ENCODE data around the gene ARID1B.

Gene ARID1B

DNA sequence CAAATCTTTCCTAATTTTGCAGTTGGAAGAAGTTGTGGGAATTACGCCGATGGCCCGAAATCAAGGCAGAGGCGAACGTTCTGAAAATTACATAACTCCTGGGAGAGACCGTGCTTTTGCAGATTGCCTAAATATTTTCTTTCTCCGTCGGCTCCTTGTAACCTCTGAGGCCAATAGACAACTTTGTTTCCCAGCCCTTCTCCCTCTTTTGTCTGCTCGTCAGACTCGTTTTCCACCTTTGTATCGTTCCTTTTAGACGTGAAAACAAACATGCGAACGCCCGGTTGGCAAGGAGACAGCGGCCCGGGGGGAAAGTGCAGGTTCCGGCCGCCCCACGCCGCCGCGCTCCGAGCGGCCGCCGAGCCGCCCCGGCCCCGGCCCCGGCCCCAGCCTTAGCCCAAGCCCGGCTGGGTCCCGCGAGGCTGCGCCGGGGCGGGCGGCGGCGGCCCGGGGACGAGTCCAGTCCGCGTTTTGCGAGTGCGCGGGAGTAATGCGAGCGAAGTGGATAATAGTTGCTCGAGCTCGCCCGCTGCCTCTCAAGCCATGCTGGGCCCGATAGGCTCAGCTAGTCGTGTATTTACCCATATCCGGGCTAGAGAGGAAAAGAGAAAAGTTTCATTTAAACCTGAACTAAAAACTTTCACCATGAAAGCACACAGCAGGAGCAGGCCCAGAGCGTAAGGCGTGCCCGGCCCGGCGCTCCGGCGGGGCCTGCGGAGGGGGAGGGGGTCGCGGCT lies at the start of gene ARID1B:
Gene ARID1B (plus strand): TSS at position 539 of the 737 bp plus-strand sequence. CDS start 303 bp downstream, outside the sequence.
- peak within 1 kb of the TSS; percentile 75 for H3K4me3 ChIP-seq (ENCODE audit: low read depth, low read length)

GRCh38 chr6:156727715-156728385 lies 49.3 kb upstream of the ARID1B start:
- no peak overlapping the region for H3K4me3 ChIP-seq (ENCODE audit: low read depth, low read length)

GRCh38 chr6:156729248-156729647 lies 47.9 kb upstream of the ARID1B start:
- no peak overlapping the region for H3K4me3 ChIP-seq (ENCODE audit: low read depth, low read length)

DNA sequence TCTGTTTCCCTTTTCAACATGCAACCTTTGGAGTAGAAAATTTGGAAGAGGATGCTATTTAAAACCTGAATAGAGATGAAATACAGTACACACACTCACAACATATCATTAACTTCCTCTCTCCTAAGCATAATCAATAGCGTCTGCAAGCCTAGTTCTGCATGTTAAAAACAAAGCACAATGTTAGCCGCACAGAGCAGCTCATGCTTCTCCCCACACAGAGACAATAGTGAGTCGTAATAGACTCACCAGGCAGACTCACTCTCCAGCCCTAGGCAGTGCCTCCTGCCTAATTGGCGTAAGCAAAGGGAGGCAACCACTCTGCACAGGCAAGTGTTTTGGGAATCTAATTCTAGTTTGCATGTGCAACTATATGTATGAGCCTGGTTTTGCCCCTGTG lies 45.8 kb upstream of the ARID1B start:
- no peak overlapping the region for H3K4me3 ChIP-seq (ENCODE audit: low read depth, low read length)

- no peak overlapping the region for H3K4me3 ChIP-seq (ENCODE audit: low read depth, low read length)
Measured at GRCh38 chr6:156735751-156736150, 41.4 kb upstream of the ARID1B start.

DNA sequence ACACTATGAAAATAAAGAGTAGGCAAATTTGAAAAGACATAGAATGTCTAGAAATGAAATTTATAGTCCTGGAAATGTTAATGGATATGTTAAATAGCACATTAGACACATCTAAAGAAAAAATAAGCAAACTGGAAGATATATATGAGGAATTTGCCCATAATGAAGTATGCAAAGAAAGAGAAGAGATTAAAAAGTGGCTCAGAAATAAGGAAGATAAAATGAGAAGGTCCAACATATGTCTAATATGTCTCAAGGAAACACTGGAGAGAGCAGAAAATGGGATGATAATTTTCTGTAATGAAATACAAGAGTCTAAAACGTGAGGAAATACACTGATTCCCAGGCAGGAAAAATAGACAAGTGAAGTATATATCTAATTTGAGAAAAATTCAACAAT lies 36.6 kb upstream of the ARID1B start:
- no peak overlapping the region for H3K4me3 ChIP-seq (ENCODE audit: low read depth, low read length)

GRCh38 chr6:156741287-156742073 lies 35.7 kb upstream of the ARID1B start:
- no peak overlapping the region for H3K4me3 ChIP-seq (ENCODE audit: low read depth, low read length)

DNA sequence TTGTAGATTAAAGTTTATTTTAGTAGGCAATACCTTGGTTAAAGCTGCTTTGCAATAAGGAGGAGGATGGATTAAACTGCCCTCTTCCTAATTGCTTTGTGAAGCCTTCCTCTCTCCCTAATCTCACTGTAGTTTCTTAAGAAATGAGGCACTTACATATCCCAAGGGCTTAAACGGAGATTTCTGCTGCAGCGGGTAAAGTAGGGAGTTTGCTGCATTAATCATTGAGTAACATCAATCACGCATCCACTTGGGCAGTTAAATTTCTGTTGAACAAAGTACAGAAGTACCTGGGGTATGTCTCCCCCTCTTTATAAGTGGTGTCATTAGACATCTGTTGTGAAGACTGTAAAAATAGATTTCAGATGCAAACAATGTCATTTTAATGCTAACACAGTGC lies 29.5 kb upstream of the ARID1B start:
- H3K4me3 ChIP-seq (ENCODE audit: low read depth, low read length), result no peak overlapping the region

- H3K4me3 ChIP-seq (ENCODE audit: low read depth, low read length), result no peak overlapping the region
Measured at GRCh38 chr6:156748504-156748903, 28.7 kb upstream of the ARID1B start.

DNA sequence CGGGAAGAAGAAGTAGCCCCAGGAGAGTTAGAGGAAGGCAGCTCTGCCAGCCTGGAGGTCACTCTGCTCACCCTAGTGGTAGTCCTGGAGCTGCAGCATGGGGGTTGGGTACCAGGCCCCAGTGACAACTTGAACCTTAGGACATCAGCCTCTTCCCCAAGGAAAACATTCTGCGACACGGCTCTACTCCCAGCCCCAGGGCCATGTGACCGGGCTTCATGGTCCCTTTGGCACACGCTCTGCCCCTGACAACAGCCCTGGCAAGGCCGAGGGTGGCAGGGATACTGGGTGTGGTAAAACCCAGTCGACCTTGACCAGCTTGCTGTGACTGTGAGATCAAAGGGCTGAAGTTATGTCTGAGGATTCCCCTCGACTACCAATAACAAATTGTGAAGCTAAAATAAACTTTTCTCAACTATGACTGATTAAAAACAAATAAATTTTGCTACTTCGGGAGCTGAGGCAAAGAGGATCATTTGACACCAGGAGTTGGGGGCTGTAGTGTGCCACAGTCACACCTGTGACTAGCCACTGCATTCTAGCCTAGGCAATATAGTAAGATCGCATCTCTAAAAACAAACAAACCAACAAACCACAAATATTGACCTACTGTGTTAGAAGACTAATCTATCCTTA lies 24.4 kb upstream of the ARID1B start:
- no peak overlapping the region for H3K4me3 ChIP-seq (ENCODE audit: low read depth, low read length)

DNA sequence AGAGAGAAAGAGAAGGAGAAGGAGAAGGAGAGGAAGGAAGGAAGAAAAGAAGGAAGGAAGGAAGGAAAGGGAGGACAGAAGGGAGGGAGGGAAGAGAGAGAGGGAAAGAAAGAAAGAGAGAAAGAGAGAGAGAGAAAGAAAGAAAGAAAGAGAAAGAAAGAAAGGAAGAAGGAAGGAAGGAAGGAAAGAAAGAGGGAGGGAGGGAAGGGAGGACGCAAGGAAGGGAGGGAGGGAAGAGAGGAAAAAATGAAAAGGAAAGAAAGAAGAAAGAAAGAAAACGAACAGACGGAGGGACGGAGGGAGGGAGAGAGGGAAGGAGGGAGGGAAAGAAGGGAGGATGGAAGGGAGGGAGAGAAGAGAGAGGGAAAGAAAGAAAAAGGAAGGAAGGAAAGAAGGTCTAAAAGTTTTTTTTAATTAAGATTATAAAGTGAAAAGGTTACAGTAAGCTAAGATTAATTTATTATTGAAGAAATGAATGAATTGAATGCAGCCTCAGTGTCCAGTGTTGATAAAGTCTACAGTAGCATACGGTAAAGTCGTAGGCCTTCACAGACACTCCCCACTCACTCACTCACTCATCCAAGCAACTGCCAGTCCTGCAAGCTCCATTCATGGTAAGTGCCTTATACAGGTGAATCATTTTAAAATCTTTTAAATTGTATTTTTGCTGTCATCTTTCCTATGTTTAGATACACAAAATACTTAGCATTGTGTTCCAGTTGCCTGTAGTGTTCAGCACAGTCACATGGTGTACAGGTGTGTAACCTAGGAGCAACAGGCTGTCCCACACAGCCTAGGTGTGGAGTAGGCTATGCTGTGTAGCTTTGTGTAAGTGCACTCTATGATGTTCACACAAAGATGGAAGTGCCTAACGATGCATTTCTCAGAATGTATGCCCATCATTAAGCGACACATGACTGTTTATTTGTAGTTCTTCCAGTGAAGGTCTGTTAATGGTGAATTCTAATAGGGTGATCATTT lies 20.3 kb upstream of the ARID1B start:
- H3K4me3 ChIP-seq (ENCODE audit: low read depth, low read length), result no peak overlapping the region

DNA sequence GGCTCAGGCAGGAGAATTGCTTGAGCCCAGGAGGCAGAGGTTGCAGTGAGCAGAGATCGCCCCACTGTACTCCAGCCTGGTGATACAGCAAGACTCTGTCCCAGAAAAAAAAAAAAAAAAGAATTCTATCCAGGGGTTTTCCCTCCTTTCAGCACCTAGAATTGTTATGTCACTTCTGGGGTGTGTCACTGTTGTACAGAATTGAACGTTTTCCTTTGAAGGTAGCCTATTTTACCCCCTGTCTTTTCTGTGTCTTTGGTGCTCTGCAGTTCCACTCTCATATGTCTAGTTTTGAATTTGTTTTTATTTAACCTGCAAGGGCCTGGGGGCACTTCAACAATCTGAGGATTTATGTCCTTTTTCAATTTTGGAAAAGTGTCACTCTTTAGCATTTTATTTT lies 19.3 kb upstream of the ARID1B start:
- no peak overlapping the region for H3K4me3 ChIP-seq (ENCODE audit: low read depth, low read length)

GRCh38 chr6:156760377-156760776 lies 16.8 kb upstream of the ARID1B start:
- no peak overlapping the region for H3K4me3 ChIP-seq (ENCODE audit: low read depth, low read length)

GRCh38 chr6:156762547-156762946 lies 14.6 kb upstream of the ARID1B start:
- no peak overlapping the region for H3K4me3 ChIP-seq (ENCODE audit: low read depth, low read length)

GRCh38 chr6:156765117-156765516 lies 12.1 kb upstream of the ARID1B start:
- no peak overlapping the region for H3K4me3 ChIP-seq (ENCODE audit: low read depth, low read length)

DNA sequence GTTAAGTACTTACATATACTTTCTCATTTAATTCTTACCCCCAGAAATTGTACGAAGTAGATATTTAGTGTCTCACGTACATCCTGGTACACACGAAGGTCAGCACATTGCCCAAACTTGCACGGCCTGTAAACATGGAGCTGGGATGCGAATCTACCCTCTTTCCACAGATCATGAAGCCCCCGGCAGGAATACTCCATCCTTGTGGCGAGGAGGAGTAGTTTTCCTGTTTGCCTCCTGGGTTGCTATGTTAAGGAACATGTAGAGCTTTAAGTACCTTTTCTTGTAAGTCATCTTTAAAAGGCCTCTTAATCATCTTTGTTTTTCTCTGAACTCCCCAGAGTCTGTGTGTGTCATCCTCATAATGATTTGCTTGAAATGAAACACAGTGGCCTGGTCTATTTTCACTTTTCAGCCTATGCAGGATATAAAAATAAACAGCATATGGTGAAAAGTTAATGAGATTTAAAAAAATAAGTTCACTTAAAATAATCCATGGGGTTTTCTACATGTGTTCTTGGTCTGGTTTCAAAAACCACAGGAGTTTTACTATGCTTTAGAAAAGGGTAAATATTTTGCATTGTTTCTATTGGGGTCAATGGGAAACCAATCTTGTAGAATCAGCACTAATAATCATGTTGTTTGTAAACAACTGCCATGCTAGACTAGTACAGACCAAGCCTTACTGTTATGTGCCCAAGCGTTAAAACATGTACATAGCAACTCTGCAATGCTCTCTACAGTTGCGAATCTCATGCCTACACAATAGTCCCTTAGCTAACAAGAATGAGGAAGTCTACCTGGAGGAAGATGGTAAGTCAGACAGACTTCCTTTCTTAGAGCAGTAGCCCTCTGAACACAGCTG lies 9.3 kb upstream of the ARID1B start:
- no peak overlapping the region for H3K4me3 ChIP-seq (ENCODE audit: low read depth, low read length)

DNA sequence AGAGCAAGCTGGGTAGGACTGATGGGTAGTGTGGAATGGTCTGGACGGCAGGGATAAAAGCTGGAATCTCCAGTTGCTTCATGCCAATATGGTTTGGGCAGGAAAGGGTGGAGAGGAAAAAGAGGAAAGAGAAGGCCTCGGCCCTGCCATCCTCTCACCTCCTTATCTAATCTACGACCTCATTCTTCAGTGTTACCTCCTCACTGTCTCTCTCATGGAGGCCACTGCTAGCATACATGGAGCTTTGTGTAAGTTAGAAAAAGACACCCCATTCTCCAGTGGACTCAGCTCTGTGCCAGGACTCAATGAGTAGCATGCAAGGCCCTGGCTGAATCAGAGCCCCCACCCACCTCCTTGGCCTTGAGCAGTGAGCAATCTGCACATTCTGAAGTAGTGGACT lies 6.1 kb upstream of the ARID1B start:
- H3K4me3 ChIP-seq (ENCODE audit: low read depth, low read length), result no peak overlapping the region

- H3K4me3 ChIP-seq (ENCODE audit: low read depth, low read length), result no peak overlapping the region
Measured at GRCh38 chr6:156771761-156772160, 5.4 kb upstream of the ARID1B start.

- no peak overlapping the region for H3K4me3 ChIP-seq (ENCODE audit: low read depth, low read length)
Measured at GRCh38 chr6:156773476-156773875, 3.7 kb upstream of the ARID1B start.

Data from iPS-11a (cell line).